ENCODE data around the gene PSMG1. TPM values are rescaled to one million over a fixed set of nuclear protein-coding genes. Genes with fewer than 3 reads are reported as not detected.

The PSMG1 gene
- total RNA-seq, 1 donor from 2014 or later: 66.4 TPM

- DNase-seq (ENCODE audit: low spot score): no peak
These were observed 36.9 kb upstream of the PSMG1 start for GRCh38 chr21:39220150-39220549.

GRCh38 chr21:39218082-39218409, 34.8 kb upstream of the PSMG1 start:
- DNase-seq (ENCODE audit: low spot score): no peak
- H3K4me3 Mint-ChIP-seq (ENCODE audit: unreplicated experiment): no peak overlapping the region
- no peaks in the 10 kb centered on the region for H3K9me3 Mint-ChIP-seq (ENCODE audit: low read depth)
- TF ChIP-seq CTCF (IDR thresholded peaks at IDR 0.05): no peak
- peaks cover 16% of the 10 kb centered on the region for H3K36me3 Mint-ChIP-seq (ENCODE audit: low read depth)
- H3K4me1 Mint-ChIP-seq (ENCODE audit: low read depth): no peaks in the 10 kb centered on the region
- H3K27ac Mint-ChIP-seq (ENCODE audit: unreplicated experiment): no peak overlapping the region
- no peaks in the 10 kb centered on the region for H3K27me3 Mint-ChIP-seq (ENCODE audit: low read depth)

More at GRCh38 chr21:39220150-39220549, 36.9 kb upstream of the PSMG1 start:
- Mint-ChIP-seq H3K36me3 (ENCODE audit: low read depth) (peaks cover 17% of the 10 kb centered on the region), H3K4me3 (ENCODE audit: unreplicated experiment) (no peak overlapping the region), H3K4me1 (ENCODE audit: low read depth) (no peaks in the 10 kb centered on the region), H3K27me3 (ENCODE audit: low read depth) (no peaks in the 10 kb centered on the region), H3K27ac (ENCODE audit: unreplicated experiment) (no peak overlapping the region), H3K9me3 (ENCODE audit: low read depth) (no peaks in the 10 kb centered on the region)
- TF ChIP-seq CTCF (IDR thresholded peaks at IDR 0.05): no peak

- TF ChIP-seq CTCF (IDR thresholded peaks at IDR 0.05): no peak
- Mint-ChIP-seq H3K36me3 (ENCODE audit: low read depth) (peaks cover 16% of the 10 kb centered on the region), H3K27ac (ENCODE audit: unreplicated experiment) (no peak overlapping the region), H3K27me3 (ENCODE audit: low read depth) (no peaks in the 10 kb centered on the region), H3K9me3 (ENCODE audit: low read depth) (no peaks in the 10 kb centered on the region), H3K4me3 (ENCODE audit: unreplicated experiment) (no peak overlapping the region), H3K4me1 (ENCODE audit: low read depth) (no peaks in the 10 kb centered on the region)
- no peak for DNase-seq (ENCODE audit: low spot score)
These were observed 34.3 kb upstream of the PSMG1 start for GRCh38 chr21:39217356-39218081.

GRCh38 chr21:39216290-39216689, 33.0 kb upstream of the PSMG1 start:
- Mint-ChIP-seq H3K9me3 (ENCODE audit: low read depth) (no peaks in the 10 kb centered on the region), H3K36me3 (ENCODE audit: low read depth) (peaks cover 18% of the 10 kb centered on the region), H3K27me3 (ENCODE audit: low read depth) (no peaks in the 10 kb centered on the region), H3K27ac (ENCODE audit: unreplicated experiment) (no peak overlapping the region), H3K4me1 (ENCODE audit: low read depth) (no peaks in the 10 kb centered on the region), H3K4me3 (ENCODE audit: unreplicated experiment) (no peak overlapping the region)
- no peak for TF ChIP-seq CTCF (IDR thresholded peaks at IDR 0.05)
- no peak for DNase-seq (ENCODE audit: low spot score)

- H3K27ac Mint-ChIP-seq (ENCODE audit: unreplicated experiment): no peak overlapping the region
- no peak for TF ChIP-seq CTCF (IDR thresholded peaks at IDR 0.05)
- no peak overlapping the region for H3K4me3 Mint-ChIP-seq (ENCODE audit: unreplicated experiment)
- DNase-seq (ENCODE audit: low spot score): no peak
- H3K4me1 Mint-ChIP-seq (ENCODE audit: low read depth): no peaks in the 10 kb centered on the region
- no peaks in the 10 kb centered on the region for H3K27me3 Mint-ChIP-seq (ENCODE audit: low read depth)
- no peaks in the 10 kb centered on the region for H3K9me3 Mint-ChIP-seq (ENCODE audit: low read depth)
- H3K36me3 Mint-ChIP-seq (ENCODE audit: low read depth): peaks cover 18% of the 10 kb centered on the region
These were observed 31.8 kb upstream of the PSMG1 start for GRCh38 chr21:39215078-39215477.

Data from chondrocyte (in vitro differentiated cells).